CD4-positive, alpha-beta T cell (primary cell): ENCODE data around the gene SERTAD3. TPM values are rescaled to one million over a fixed set of nuclear protein-coding genes. Genes with fewer than 3 reads are reported as not detected.
"Not testable (repeated sequence)": the region's sequence is repeated elsewhere in the genome, so short reads cannot be mapped to it uniquely, and the experiment has no call there.

Experiments
- ATAC-seq: fragments of 200-7000 bp; cut with Tn5 transposase; one replicate; pipeline ENCODE4 v1.10.0; 2022; ENCODE audit warnings: mild to moderate bottlenecking; ENCODE audit not compliant: poor library complexity
- CTCF ChIA-PET: fragments of 350-600 bp; sonication (Branson Sonifier 250); formaldehyde crosslinking; loops from one replicate; lab custom pipeline; 2021; ENCODE audit warnings: antibody characterized with exemption, inconsistent platforms; lab: Charles Lee
- POLR2A ChIA-PET: fragments of 350-600 bp; sonication (Branson Sonifier 250); formaldehyde crosslinking; loops from one replicate; lab custom pipeline; 2021; ENCODE audit warnings: antibody characterized with exemption, inconsistent platforms; lab: Charles Lee
- DNase-seq, 14 experiments: peaks; one replicate each; pipeline ENCODE4 v3.0.0-alpha.2; 2013 to 2020; ENCODE audit warnings: mixed read lengths in 2 of 14
- H3K27ac ChIP-seq, 2 donors: one replicate each; pipeline versions ENCODE4 v1.5.1 to v1.7.0; 2013; ENCODE audit warnings: low read length in 2 of 2, low read depth in 1 of 2, mild to moderate bottlenecking in 1 of 2
- H3K27me3 ChIP-seq, 2 experiments: 1 replicate in 1 of 2; 2 replicates in 1 of 2; pipeline versions ENCODE4 v1.6.1 to v1.7.0; 2013; ENCODE audit warnings: low read length in 2 of 2, control low read depth in 1 of 2, mild to moderate bottlenecking in 1 of 2, moderate library complexity in 1 of 2; ENCODE audit not compliant: insufficient read depth in 2 of 2, control insufficient read depth in 1 of 2
- H3K36me3 ChIP-seq: one replicate; pipeline ENCODE4 v1.6.1; 2013; ENCODE audit warnings: low read length, control low read depth; ENCODE audit not compliant: insufficient read depth
- H3K4me1 ChIP-seq: one replicate; pipeline ENCODE4 v1.6.1; 2013; ENCODE audit warnings: low read length, control low read depth; ENCODE audit not compliant: insufficient read depth
- H3K4me3 ChIP-seq: one replicate; pipeline ENCODE4 v1.5.1; 2013; ENCODE audit warnings: mild to moderate bottlenecking, low read length, moderate library complexity
- H3K9me3 ChIP-seq, 2 experiments: 1 replicate in 1 of 2; 2 replicates in 1 of 2; pipeline versions ENCODE4 v1.6.1 to v1.7.0; 2013; ENCODE audit warnings: low read length in 2 of 2, mild to moderate bottlenecking in 2 of 2, control low read depth in 1 of 2, moderate library complexity in 1 of 2; ENCODE audit not compliant: control insufficient read depth in 1 of 2, insufficient read depth in 1 of 2
- H3K27ac Mint-ChIP-seq: one replicate; pipeline ENCODE4 v1.8.0; 2020; ENCODE audit warnings: mixed read lengths
- H3K27me3 Mint-ChIP-seq: one replicate; pipeline ENCODE4 v1.8.0; 2021; ENCODE audit warnings: mixed read lengths
- H3K36me3 Mint-ChIP-seq: one replicate; pipeline ENCODE4 v1.8.0; 2021; ENCODE audit warnings: low read depth, mixed read lengths
- H3K4me1 Mint-ChIP-seq: one replicate; pipeline ENCODE4 v1.8.0; 2021; ENCODE audit warnings: low read depth, mixed read lengths
- H3K4me3 Mint-ChIP-seq: one replicate; pipeline ENCODE4 v1.8.0; 2020; ENCODE audit warnings: mild to moderate bottlenecking, mixed read lengths
- H3K9me3 Mint-ChIP-seq: one replicate; pipeline ENCODE4 v1.8.0; 2020; ENCODE audit warnings: mixed read lengths
- intact Hi-C, 2 experiments: fragments of 100-400 bp; cut with DNase I in 1 of 2; cut with micrococcal nuclease in 1 of 2; formaldehyde crosslinking; loops; one replicate each; pipeline versions ENCODE4 v1.15.1 to v1.9.0; 2023 to 2025; cut with DNase I, micrococcal nuclease
- total RNA-seq, 174 experiments: library from RNA in 2 of 174; stranded (reverse) in 2 of 174; gene quantifications; one replicate each; pipeline ENCODE4 v1.2.3 and lab custom pipeline; 2021 to 2026
- TF ChIP-seq, protein P1 (sequence below): fragments of 200-600 bp; IDR thresholded peaks from one replicate; pipeline ENCODE4 v1.8.0; 2022; ENCODE audit warnings: antibody characterized with exemption, mild to moderate bottlenecking

The SERTAD3 gene
- total RNA-seq, 2 experiments from 2014 or later = 17.4 to 19.2 TPM

DNA sequence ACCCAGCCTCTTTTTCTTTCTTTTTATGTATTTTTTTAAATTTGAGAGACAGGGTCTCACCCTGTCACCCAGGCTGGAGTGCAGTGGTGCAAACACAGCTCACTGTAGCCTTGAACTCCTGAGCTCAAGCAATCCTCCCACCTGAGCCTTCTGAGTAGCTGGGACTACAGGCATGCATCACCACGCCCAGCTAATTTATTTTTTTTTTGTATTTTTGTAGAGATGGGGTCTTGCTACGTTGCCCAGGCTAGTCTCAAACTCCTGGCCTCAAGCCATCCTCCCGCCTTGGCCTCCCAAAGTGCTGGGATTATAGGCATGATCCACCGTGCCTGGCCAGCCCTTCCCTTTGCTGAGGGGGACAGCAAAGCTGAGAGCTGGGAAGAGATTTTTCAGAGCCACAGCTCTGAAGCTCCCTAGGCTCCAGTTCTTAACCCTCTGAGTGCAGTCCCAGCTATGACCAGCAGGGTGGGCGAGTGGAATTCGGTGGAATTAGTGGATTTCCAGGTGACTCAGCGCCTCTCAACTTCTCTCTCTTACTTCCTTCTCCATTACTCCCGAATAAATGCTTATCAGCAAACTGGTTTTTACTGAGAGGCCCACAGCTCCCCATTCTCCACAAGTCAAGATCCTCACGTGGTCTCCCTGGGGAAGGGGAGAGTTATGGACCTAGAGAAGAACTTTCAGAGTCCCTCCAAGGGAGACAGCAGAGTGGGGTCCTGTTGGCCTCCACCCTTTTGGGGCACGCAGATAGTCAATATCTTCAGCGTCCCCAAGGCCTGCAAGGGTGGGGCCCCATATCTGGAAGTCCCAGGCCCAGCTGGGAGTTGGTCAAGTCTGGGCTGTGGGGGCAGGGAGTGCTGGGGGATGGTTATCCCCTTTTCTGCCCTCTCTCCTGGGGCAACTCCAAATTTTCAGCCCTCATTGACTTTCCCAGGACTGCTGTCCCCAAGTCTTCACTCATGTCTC, 20.2 kb upstream of the SERTAD3 start:
- TF ChIP-seq, protein P1, sequence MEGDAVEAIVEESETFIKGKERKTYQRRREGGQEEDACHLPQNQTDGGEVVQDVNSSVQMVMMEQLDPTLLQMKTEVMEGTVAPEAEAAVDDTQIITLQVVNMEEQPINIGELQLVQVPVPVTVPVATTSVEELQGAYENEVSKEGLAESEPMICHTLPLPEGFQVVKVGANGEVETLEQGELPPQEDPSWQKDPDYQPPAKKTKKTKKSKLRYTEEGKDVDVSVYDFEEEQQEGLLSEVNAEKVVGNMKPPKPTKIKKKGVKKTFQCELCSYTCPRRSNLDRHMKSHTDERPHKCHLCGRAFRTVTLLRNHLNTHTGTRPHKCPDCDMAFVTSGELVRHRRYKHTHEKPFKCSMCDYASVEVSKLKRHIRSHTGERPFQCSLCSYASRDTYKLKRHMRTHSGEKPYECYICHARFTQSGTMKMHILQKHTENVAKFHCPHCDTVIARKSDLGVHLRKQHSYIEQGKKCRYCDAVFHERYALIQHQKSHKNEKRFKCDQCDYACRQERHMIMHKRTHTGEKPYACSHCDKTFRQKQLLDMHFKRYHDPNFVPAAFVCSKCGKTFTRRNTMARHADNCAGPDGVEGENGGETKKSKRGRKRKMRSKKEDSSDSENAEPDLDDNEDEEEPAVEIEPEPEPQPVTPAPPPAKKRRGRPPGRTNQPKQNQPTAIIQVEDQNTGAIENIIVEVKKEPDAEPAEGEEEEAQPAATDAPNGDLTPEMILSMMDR = peak; percentile 77
- no peaks in the 10 kb centered on the region for H3K9me3 Mint-ChIP-seq
- peaks cover 35% of the 10 kb centered on the region for H3K4me1 ChIP-seq
- H3K4me1 Mint-ChIP-seq = peaks cover 30% of the 10 kb centered on the region
- no peaks in the 10 kb centered on the region for H3K36me3 Mint-ChIP-seq
- CTCF ChIA-PET = interaction anchor here (0.6 to 3.2 kb wide), 12 partner anchors 19 to 313 kb away, joined by 3 to 20 read pairs (median 5); partner anchors contain the start of gene SERTAD1
- H3K27ac ChIP-seq = no peak overlapping the region
- ATAC-seq (no peak), DNase-seq (peak; percentile 46 to 84 (median 66))
- peak overlapping the region; percentile 60 for H3K4me3 Mint-ChIP-seq
- peaks cover 25% of the 10 kb centered on the region for H3K27me3 Mint-ChIP-seq
- H3K36me3 ChIP-seq = no peaks in the 10 kb centered on the region
- peaks cover 0 to 16% of the 10 kb centered on the region in 2 experiments for H3K27me3 ChIP-seq
- H3K9me3 ChIP-seq = no peaks in the 10 kb centered on the region
- H3K27ac Mint-ChIP-seq = peak overlapping the region; percentile 87
- POLR2A ChIA-PET = interaction anchor here (0.6 to 3.3 kb wide), 14 partner anchors 16 to 984 kb away, joined by 3 to 42 read pairs (median 4); partner anchors contain the start of genes EGLN2, SERTAD1, SERTAD3 and TIMM50
- intact Hi-C loops = loop anchor here (1.0 to 10.0 kb wide), 8 partner anchors 20 to 798 kb away; partner anchors contain the start of genes LTBP4 (in 2 of the 2), ACTMAP (in 1 of the 2), C19orf47 (in 1 of the 2) and PLD3 (in 1 of the 2)
- H3K4me3 ChIP-seq = no peak overlapping the region

DNA sequence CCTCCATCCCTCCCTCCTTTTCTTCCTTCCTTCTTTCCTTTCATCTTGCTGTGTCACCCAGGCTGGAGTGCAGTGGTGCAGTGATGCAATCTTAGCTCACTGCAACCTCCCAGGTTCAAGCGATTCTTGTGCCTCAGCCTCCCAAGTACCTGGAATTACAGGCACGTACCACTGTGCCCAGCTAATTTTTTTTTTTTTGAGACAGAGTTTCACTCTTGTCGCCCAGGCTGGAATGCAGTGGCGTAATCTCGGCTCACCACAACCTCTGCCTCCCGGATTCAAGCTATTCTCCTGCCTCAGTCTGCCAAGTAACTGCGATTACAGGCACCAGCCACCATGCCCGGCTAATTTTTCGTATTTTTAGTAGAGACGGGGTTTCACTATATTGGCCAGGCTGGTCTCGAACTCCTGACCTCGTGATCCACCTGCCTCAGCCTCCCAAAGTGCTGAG, 19.5 kb upstream of the SERTAD3 start:
- H3K27ac ChIP-seq, DNase-seq, H3K4me3 Mint-ChIP-seq, H3K36me3 Mint-ChIP-seq, H3K36me3 ChIP-seq, H3K9me3 ChIP-seq, H3K4me3 ChIP-seq, H3K9me3 Mint-ChIP-seq, H3K27ac Mint-ChIP-seq, ATAC-seq: not testable (repeated sequence)
- peaks cover 35% of the 10 kb centered on the region for H3K4me1 ChIP-seq
- peaks cover 18% of the 10 kb centered on the region for H3K27me3 Mint-ChIP-seq
- POLR2A ChIA-PET = interaction anchor here (0.6 to 3.3 kb wide), 8 partner anchors 15 to 373 kb away, joined by 3 to 42 read pairs (median 4); partner anchors contain the start of genes SERTAD1, SERTAD3 and ZNF780A
- peaks cover 30% of the 10 kb centered on the region for H3K4me1 Mint-ChIP-seq
- CTCF ChIA-PET = interaction anchor here (0.6 to 3.2 kb wide), 11 partner anchors 37 to 312 kb away, joined by 3 to 20 read pairs (median 4); partner anchors contain the start of gene SERTAD1
- H3K27me3 ChIP-seq = peaks cover 0 to 11% of the 10 kb centered on the region in 2 experiments
- intact Hi-C loops = loop anchor here (1.0 to 10.0 kb wide), 5 partner anchors 17 to 799 kb away; partner anchors contain the start of genes ACTMAP (in 1 of the 2) and SNRPA (in 1 of the 2)

DNA sequence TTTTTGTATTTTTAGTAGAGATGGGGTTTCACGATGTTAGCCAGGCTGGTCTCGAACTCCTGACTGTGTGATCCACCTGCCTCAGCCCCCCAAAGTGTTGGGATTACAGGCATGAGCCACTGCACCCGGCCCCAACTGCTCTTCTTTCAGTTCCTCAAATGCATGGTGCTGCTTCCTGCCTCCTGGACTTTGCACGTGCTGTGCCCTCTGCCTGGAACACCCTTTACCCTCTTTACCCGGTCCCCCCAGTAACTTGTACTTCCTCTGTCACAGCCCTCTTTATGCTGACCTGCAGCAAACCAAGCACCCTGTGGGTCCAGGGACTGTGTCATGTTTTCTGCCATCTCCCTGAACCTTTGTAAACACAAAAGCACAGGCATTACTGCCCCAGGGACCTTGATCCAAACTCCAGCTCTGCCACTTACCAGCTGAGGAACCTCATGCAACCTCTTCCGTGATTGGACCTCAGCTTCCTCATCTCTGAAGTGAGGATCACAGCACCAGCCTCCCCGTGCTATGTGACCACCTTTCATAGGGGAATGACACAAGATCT, 17.6 kb upstream of the SERTAD3 start:
- no peak overlapping the region for H3K4me3 Mint-ChIP-seq
- H3K4me3 ChIP-seq = no peak overlapping the region

More for the DNA sequence above, 17.6 kb upstream of the SERTAD3 start:
- Histone ChIP-seq H3K9me3 (no peaks in the 10 kb centered on the region), H3K27me3 (no peaks in the 10 kb centered on the region), H3K27ac (no peak overlapping the region), H3K4me1 (peaks cover 27% of the 10 kb centered on the region), H3K36me3 (no peaks in the 10 kb centered on the region)
- TF ChIP-seq, protein P1 = no peak
- ATAC-seq (no peak), DNase-seq (peak in 2 of 14 experiments; percentile 35 to 42)
- Mint-ChIP-seq H3K9me3 (no peaks in the 10 kb centered on the region), H3K36me3 (no peaks in the 10 kb centered on the region), H3K27me3 (peaks cover 8% of the 10 kb centered on the region), H3K4me1 (peaks cover 29% of the 10 kb centered on the region), H3K27ac (no peak overlapping the region)
- POLR2A ChIA-PET = interaction anchor here (0.7 kb wide), 1 partner anchor 18 kb away, joined by 3 read pairs; the partner anchor contains the start of gene SERTAD3
- intact Hi-C loops = loop anchor here (10.0 kb wide), 2 partner anchors 57 to 293 kb away; partner anchors contain the start of genes ACTMAP (in 1 of the 2) and SNRPA (in 1 of the 2)
- CTCF ChIA-PET = interaction anchor here (0.7 to 0.9 kb wide), 2 partner anchors 86 to 173 kb away, joined by 3 read pairs; no protein-coding TSS in a partner anchor
